ENCODE measurements around the gene NOTCH4. TPM values are rescaled to one million over a fixed set of nuclear protein-coding genes. Genes with fewer than 3 reads are reported as not detected.

The NOTCH4 gene
- total and polyA plus RNA-seq, 9 of the 15 experiments (the other 6 are each of a cell fraction or from before 2014, with no cell fraction given), result 0.24 to 4.3 (median 1.7) TPM

DNA sequence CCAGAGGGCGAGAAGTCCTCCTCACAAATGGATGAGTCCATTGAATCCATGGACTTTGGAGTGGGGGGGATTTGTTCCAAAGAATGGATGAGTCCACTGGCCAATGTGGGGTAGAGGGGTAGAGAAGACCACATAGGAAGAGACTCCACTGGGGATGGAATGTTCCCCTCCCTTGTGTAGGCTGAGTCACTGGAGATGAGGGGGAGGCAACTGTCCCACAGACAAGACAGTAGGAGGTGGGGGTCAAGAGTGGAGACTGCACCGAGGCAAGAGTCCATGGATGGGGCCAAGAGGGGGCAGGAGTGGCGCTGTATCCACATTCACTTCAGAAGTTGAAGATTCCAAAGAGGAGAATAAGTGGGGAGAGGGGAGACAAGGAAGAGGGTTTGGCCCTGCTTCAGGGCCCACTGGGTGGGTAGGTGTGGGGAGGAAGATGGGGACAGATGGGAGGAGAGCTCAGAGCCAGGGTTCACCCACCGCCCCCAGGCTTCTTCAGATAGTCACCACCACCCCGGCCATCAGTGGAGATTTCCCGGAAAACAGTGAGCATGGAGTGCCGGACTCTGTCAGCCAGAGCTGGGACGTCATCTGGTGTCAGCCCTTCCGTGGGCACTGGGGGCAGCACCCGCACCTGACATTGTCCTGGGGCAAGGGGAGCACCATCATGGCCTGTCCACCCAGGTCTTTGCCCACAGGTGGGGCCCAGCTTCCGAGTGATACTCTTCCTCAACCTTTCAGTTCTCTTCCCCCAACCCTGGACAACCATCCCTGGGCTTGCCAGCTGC is 54.9 kb downstream of the NOTCH4 start (continued):
- TF ChIP-seq C11orf30 (IDR thresholded peaks at IDR 0.05; ENCODE audit: low read depth) (no peak), ZNF830 (CRISPR knock-in tag; IDR thresholded peaks at IDR 0.05) (no peak), DPF2 (IDR thresholded peaks at IDR 0.05) (peak; percentile 81), SIRT6 (IDR thresholded peaks at IDR 0.05; ENCODE audit: low read depth, low read length) (no peak), ARHGAP35 (IDR thresholded peaks at IDR 0.05; ENCODE audit: partially characterized antibody) (no peak), HSF4 (CRISPR knock-in tag; IDR thresholded peaks at IDR 0.05; ENCODE audit: borderline replicate concordance) (0 out of 2 replicates have a peak, but pooled peaks have one; percentile 2), ZBTB8A (IDR thresholded peaks at IDR 0.05; ENCODE audit: partially characterized antibody) (no peak)
- TF ChIP-seq, protein P1, sequence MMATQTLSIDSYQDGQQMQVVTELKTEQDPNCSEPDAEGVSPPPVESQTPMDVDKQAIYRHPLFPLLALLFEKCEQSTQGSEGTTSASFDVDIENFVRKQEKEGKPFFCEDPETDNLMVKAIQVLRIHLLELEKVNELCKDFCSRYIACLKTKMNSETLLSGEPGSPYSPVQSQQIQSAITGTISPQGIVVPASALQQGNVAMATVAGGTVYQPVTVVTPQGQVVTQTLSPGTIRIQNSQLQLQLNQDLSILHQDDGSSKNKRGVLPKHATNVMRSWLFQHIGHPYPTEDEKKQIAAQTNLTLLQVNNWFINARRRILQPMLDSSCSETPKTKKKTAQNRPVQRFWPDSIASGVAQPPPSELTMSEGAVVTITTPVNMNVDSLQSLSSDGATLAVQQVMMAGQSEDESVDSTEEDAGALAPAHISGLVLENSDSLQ (IDR thresholded peaks at IDR 0.05), result no peak; the same call in 1 of the 2 replicates
- TF ChIP-seq, protein P2, sequence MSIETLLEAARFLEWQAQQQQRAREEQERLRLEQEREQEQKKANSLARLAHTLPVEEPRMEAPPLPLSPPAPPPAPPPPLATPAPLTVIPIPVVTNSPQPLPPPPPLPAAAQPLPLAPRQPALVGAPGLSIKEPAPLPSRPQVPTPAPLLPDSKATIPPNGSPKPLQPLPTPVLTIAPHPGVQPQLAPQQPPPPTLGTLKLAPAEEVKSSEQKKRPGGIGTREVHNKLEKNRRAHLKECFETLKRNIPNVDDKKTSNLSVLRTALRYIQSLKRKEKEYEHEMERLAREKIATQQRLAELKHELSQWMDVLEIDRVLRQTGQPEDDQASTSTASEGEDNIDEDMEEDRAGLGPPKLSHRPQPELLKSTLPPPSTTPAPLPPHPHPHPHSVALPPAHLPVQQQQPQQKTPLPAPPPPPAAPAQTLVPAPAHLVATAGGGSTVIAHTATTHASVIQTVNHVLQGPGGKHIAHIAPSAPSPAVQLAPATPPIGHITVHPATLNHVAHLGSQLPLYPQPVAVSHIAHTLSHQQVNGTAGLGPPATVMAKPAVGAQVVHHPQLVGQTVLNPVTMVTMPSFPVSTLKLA (conservative IDR thresholded peaks at IDR 0.05), result 0 out of 4 replicates have a peak, but pooled peaks of 1 of the 2 experiments have one; percentile 22
- TF ChIP-seq, protein P3, sequence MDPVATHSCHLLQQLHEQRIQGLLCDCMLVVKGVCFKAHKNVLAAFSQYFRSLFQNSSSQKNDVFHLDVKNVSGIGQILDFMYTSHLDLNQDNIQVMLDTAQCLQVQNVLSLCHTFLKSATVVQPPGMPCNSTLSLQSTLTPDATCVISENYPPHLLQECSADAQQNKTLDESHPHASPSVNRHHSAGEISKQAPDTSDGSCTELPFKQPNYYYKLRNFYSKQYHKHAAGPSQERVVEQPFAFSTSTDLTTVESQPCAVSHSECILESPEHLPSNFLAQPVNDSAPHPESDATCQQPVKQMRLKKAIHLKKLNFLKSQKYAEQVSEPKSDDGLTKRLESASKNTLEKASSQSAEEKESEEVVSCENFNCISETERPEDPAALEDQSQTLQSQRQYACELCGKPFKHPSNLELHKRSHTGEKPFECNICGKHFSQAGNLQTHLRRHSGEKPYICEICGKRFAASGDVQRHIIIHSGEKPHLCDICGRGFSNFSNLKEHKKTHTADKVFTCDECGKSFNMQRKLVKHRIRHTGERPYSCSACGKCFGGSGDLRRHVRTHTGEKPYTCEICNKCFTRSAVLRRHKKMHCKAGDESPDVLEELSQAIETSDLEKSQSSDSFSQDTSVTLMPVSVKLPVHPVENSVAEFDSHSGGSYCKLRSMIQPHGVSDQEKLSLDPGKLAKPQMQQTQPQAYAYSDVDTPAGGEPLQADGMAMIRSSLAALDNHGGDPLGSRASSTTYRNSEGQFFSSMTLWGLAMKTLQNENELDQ (CRISPR knock-in tag; IDR thresholded peaks at IDR 0.05; ENCODE audit: borderline replicate concordance), result no peak
- TF ChIP-seq, protein P4, sequence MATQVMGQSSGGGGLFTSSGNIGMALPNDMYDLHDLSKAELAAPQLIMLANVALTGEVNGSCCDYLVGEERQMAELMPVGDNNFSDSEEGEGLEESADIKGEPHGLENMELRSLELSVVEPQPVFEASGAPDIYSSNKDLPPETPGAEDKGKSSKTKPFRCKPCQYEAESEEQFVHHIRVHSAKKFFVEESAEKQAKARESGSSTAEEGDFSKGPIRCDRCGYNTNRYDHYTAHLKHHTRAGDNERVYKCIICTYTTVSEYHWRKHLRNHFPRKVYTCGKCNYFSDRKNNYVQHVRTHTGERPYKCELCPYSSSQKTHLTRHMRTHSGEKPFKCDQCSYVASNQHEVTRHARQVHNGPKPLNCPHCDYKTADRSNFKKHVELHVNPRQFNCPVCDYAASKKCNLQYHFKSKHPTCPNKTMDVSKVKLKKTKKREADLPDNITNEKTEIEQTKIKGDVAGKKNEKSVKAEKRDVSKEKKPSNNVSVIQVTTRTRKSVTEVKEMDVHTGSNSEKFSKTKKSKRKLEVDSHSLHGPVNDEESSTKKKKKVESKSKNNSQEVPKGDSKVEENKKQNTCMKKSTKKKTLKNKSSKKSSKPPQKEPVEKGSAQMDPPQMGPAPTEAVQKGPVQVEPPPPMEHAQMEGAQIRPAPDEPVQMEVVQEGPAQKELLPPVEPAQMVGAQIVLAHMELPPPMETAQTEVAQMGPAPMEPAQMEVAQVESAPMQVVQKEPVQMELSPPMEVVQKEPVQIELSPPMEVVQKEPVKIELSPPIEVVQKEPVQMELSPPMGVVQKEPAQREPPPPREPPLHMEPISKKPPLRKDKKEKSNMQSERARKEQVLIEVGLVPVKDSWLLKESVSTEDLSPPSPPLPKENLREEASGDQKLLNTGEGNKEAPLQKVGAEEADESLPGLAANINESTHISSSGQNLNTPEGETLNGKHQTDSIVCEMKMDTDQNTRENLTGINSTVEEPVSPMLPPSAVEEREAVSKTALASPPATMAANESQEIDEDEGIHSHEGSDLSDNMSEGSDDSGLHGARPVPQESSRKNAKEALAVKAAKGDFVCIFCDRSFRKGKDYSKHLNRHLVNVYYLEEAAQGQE (IDR thresholded peaks at IDR 0.05; ENCODE audit: borderline replicate concordance), result no peak
- TF ChIP-seq, protein P4 (CRISPR knock-in tag; IDR thresholded peaks at IDR 0.05; ENCODE audit: low read depth), result no peak
- TF ChIP-seq, protein P5, sequence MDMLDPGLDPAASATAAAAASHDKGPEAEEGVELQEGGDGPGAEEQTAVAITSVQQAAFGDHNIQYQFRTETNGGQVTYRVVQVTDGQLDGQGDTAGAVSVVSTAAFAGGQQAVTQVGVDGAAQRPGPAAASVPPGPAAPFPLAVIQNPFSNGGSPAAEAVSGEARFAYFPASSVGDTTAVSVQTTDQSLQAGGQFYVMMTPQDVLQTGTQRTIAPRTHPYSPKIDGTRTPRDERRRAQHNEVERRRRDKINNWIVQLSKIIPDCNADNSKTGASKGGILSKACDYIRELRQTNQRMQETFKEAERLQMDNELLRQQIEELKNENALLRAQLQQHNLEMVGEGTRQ (CRISPR knock-in tag; IDR thresholded peaks at IDR 0.05), result no peak

Data from K562 (cell line).